ENCODE data around the gene COX6A1. TPM values are rescaled to one million over a fixed set of nuclear protein-coding genes. Genes with fewer than 3 reads are reported as not detected.

The COX6A1 gene
- total RNA-seq (2021; ENCODE audit: unreplicated experiment): 464 TPM
- polyA plus RNA-seq (2012): 823 and 895 TPM in 2 replicates
- Bru-seq, nascent RNA: percentile 99 among the genes with signal in this experiment
- BruChase-seq, experiment 1, labeled RNA remaining after a 6-hour chase: percentile 100 among the genes with signal in this experiment
- percentile 99 among the genes with signal in this experiment for BruChase-seq, experiment 2, labeled RNA remaining after a 2-hour chase
- long read RNA-seq, transcript COX6A1-202 (1 exons, 767 nt): minor isoform, 12 of 244 reads
- long read RNA-seq, transcript COX6A1-201 (3 exons, 572 nt): major isoform, 213 of 244 reads
- long read RNA-seq, partial matches to known transcripts: 16 of 244 reads
- long read RNA-seq, other reads (novel, unspliced or antisense): 1 of 244 reads

GRCh38 chr12:120437735-120438494, at the start of gene COX6A1:
TSS of gene COX6A1 (plus strand) at chr12:120438113. CDS start at chr12:120438127, 14 bp downstream.
- Histone ChIP-seq H3K27me3 (ENCODE audit: insufficient read depth, low read length) (no peaks in the 10 kb centered on the region), H3K9me3 (ENCODE audit: control insufficient read depth in 1 of 2, insufficient read depth in 1 of 2, low read depth in 1 of 2, low read length in 2 of 2) (no peaks in the 10 kb centered on the region), H3K4me3 (replicated peaks in 1 of 2; ENCODE audit: low read depth in 1 of 2, low read length in 2 of 2) (peak within 1 kb of the TSS; percentile 65 to 71), H3K4me1 (ENCODE audit: control insufficient read depth in 1 of 2, insufficient read depth in 2 of 2, low read length in 2 of 2) (peaks cover 8 to 26% of the 10 kb centered on the region in 2 experiments), H4K20me1 (ENCODE audit: insufficient read depth) (no peaks in the 10 kb centered on the region), H3K9ac (ENCODE audit: low read length) (peak within 1 kb of the TSS; percentile 72), H3K36me3 (ENCODE audit: control insufficient read depth in 1 of 2, insufficient read depth in 2 of 2, low read length in 2 of 2) (peaks cover 11 to 17% of the 10 kb centered on the region in 2 experiments), H2AFZ (ENCODE audit: low read depth, low read length, poor library complexity, severe bottlenecking) (peak within 1 kb of the TSS; percentile 42), H3K79me2 (ENCODE audit: insufficient read depth, low read length) (peaks cover 40% of the 10 kb centered on the region), H3K9me2 (ENCODE audit: insufficient read depth) (no peaks in the 10 kb centered on the region), H3K4me2 (ENCODE audit: low read length) (peak within 1 kb of the TSS; percentile 83), H3K27ac (ENCODE audit: low read depth, low read length) (peak within 1 kb of the TSS; percentile 81)
- POLR2A ChIA-PET: interaction anchor here (0.9 to 1.0 kb wide), 3 partner anchors 9 to 146 kb away, joined by 3 to 5 read pairs (median 3); partner anchors contain the start of gene RNU4-2
- intact Hi-C loops (cut with micrococcal nuclease): loop anchor here (2.0 to 10.0 kb wide), 3 partner anchors 81 to 207 kb away; partner anchors contain the start of gene CABP1
- RAD21 ChIA-PET (ENCODE audit: low non-redundant PET in 1 of 2, low total read pairs in 2 of 2, uncharacterized antibody in 2 of 2, unreplicated experiment in 2 of 2): interaction anchor here in 1 of 2 experiments (0.7 kb wide), 1 partner anchor 83 kb away, joined by 3 read pairs; no protein-coding TSS in a partner anchor
- CTCF ChIA-PET: interaction anchor here (0.7 to 1.2 kb wide), 5 partner anchors 10 to 545 kb away, joined by 3 to 4 read pairs (median 3); no protein-coding TSS in a partner anchor
- DNase-seq (ENCODE audit: low read depth, low spot score) (peak; percentile 99), ATAC-seq (peak; percentile 96)
- no TSS peak for BruUV-seq (replicated peaks)
- peak; percentile 96 for TF ChIP-seq YY1 (IDR thresholded peaks at IDR 0.05; ENCODE audit: extremely low read depth, insufficient replicate concordance, low read depth, low read length)
- TF ChIP-seq ZBTB33 (IDR thresholded peaks at IDR 0.05; ENCODE audit: extremely low read depth, insufficient replicate concordance, low read length): no peak
- TF ChIP-seq CEBPB (IDR thresholded peaks at IDR 0.05; ENCODE audit: low read depth): no peak
- no peak for TF ChIP-seq FOSL1 (IDR thresholded peaks at IDR 0.05; ENCODE audit: low read depth)
- TF ChIP-seq EGR1 (IDR thresholded peaks at IDR 0.05; ENCODE audit: low read depth): no peak; the same call in 1 of the 2 replicates
- TF ChIP-seq JUND (IDR thresholded peaks at IDR 0.05): no peak
- no peak for TF ChIP-seq EZH2phosphoT487 (IDR thresholded peaks at IDR 0.05; ENCODE audit: borderline replicate concordance)
- TF ChIP-seq POLR2A (IDR thresholded peaks at IDR 0.05; ENCODE audit: borderline replicate concordance, extremely low read depth, insufficient read depth, insufficient read length): peak; percentile 92
- no peak for TF ChIP-seq ATF3 (IDR thresholded peaks at IDR 0.05)
- peak; percentile 92 for TF ChIP-seq POLR2AphosphoS5 (IDR thresholded peaks at IDR 0.05; ENCODE audit: low read depth, low read length)
- 0 out of 6 replicates have a peak, but pooled peaks of 1 of the 3 experiments have one; percentile 9 for TF ChIP-seq CTCF (IDR thresholded peaks at IDR 0.05 in 2 of 3, conservative IDR thresholded peaks at IDR 0.05 in 1 of 3; ENCODE audit: borderline replicate concordance in 1 of 3, insufficient read depth in 1 of 3, low read depth in 2 of 3, low read length in 2 of 3)
- no peak for TF ChIP-seq REST (IDR thresholded peaks at IDR 0.05; ENCODE audit: low read depth)
- TF ChIP-seq SIN3A (IDR thresholded peaks at IDR 0.05; ENCODE audit: low read depth): peak; percentile 51; the same call in 1 of the 2 replicates
- no peak for TF ChIP-seq TCF7L2 (IDR thresholded peaks at IDR 0.05; ENCODE audit: borderline replicate concordance, extremely low read depth, insufficient read depth, insufficient read length)
- no peak for TF ChIP-seq RAD21 (IDR thresholded peaks at IDR 0.05; ENCODE audit: low read depth)

All from HCT116 (cell line).